Endodermal cell (in vitro differentiated cells): ENCODE measurements around the gene PKD2. TPM values are rescaled to one million over a fixed set of nuclear protein-coding genes. Genes with fewer than 3 reads are reported as not detected.

Source experiments
- DNase-seq: peaks from one replicate; pipeline ENCODE4 v3.0.0-alpha.2; 2017
- H3K27ac ChIP-seq: 2 replicates; pipeline ENCODE4 v1.5.1; 2013; ENCODE audit warnings: mild to moderate bottlenecking, low read depth, low read length, moderate library complexity
- H3K27me3 ChIP-seq: 2 replicates; pipeline ENCODE4 v1.6.1; 2013; ENCODE audit warnings: mild to moderate bottlenecking, low read length, moderate library complexity; ENCODE audit not compliant: insufficient read depth, control insufficient read depth, poor library complexity, severe bottlenecking
- H3K36me3 ChIP-seq: 2 replicates; pipeline ENCODE4 v1.7.0; 2013; ENCODE audit warnings: mild to moderate bottlenecking, low read length, moderate library complexity; ENCODE audit not compliant: control insufficient read depth, insufficient read depth
- H3K4me1 ChIP-seq: one replicate; pipeline ENCODE4 v1.7.0; 2013; ENCODE audit warnings: low read length; ENCODE audit not compliant: control insufficient read depth, insufficient read depth
- H3K4me3 ChIP-seq: 2 replicates; pipeline ENCODE4 v1.5.1; 2013; ENCODE audit warnings: mild to moderate bottlenecking, low read length, moderate library complexity
- H3K9ac ChIP-seq: 2 replicates; pipeline ENCODE4 v1.6.1; 2013; ENCODE audit warnings: mild to moderate bottlenecking, low read length, moderate library complexity; ENCODE audit not compliant: poor library complexity, severe bottlenecking; ENCODE audit errors: extremely low read depth
- H3K9me3 ChIP-seq: 2 replicates; pipeline ENCODE4 v1.6.1; 2013; ENCODE audit warnings: mild to moderate bottlenecking, low read length, moderate library complexity; ENCODE audit not compliant: control insufficient read depth
- H3K27ac Mint-ChIP-seq: 2 replicates; pipeline ENCODE4 v1.8.0; 2020; ENCODE audit warnings: mixed read lengths
- H3K27me3 Mint-ChIP-seq: 2 replicates; pipeline ENCODE4 v1.8.0; 2021; ENCODE audit warnings: mild to moderate bottlenecking, mixed read lengths; ENCODE audit not compliant: insufficient read depth
- H3K36me3 Mint-ChIP-seq: 2 replicates; pipeline ENCODE4 v1.8.0; 2020; ENCODE audit warnings: low read depth, mixed read lengths
- H3K4me1 Mint-ChIP-seq: 2 replicates; pipeline ENCODE4 v1.8.0; 2020; ENCODE audit warnings: mixed read lengths
- H3K4me3 Mint-ChIP-seq: 2 replicates; pipeline ENCODE4 v1.8.0; 2020; ENCODE audit warnings: mild to moderate bottlenecking, moderate library complexity, mixed read lengths
- H3K9me3 Mint-ChIP-seq: 2 replicates; pipeline ENCODE4 v1.8.0; 2020; ENCODE audit warnings: mild to moderate bottlenecking, mixed read lengths
- CTCF ChIP-seq: fragments of 200-600 bp; sonication (generic); conservative IDR thresholded peaks from 2 replicates; pipeline ENCODE4 v1.5.0; 2021; ENCODE audit warnings: antibody characterized with exemption, mild to moderate bottlenecking
- WGBS, 2 experiments: methylation state at CpG; one replicate each; pipeline versions ENCODE4 v1.1.5 to v1.1.7; 2013; ENCODE audit warnings: missing lambda C conversion rate in 2 of 2, mixed read lengths in 1 of 2; ENCODE audit not compliant: insufficient coverage in 1 of 2, insufficient read length in 1 of 2; 5-methylcytosine and 5-hydroxymethylcytosine counted together
- total RNA-seq, 2 donors: library from RNA; stranded (reverse); fragmentation: NEBNext Ultra II Directional in 1 of 2; extraction: Animal tissue kit (Norgen Biotek cat#: 25700) in 1 of 2; gene quantifications; 2 replicates in 1 of 2; 3 replicates in 1 of 2; pipeline ENCODE4 v1.2.1, GENCODE V29; 2021

PKD2 gene
- total RNA-seq, 2 donors from 2014 or later = 31.4 to 34.2 TPM

GRCh38 chr4:88093874-88094273 lies 86.4 kb downstream of the PKD2 start:
- no peak for TF ChIP-seq CTCF
- Histone ChIP-seq H3K27ac (no peak overlapping the region), H3K4me3 (no peak overlapping the region), H3K4me1 (peaks cover 2% of the 10 kb centered on the region), H3K9ac (no peak overlapping the region), H3K27me3 (no peaks in the 10 kb centered on the region), H3K9me3 (no peaks in the 10 kb centered on the region), H3K36me3 (no peaks in the 10 kb centered on the region)
- H3K4me3 Mint-ChIP-seq = no peak overlapping the region
- no peaks in the 10 kb centered on the region for H3K36me3 Mint-ChIP-seq
- DNase-seq = no peak
- H3K4me1 Mint-ChIP-seq = no peaks in the 10 kb centered on the region
- H3K27me3 Mint-ChIP-seq = no peaks in the 10 kb centered on the region
- 91 to 94% methylated on average over 2 to 5 of the region's 5 CpGs for WGBS, 2 experiments
- no peak overlapping the region for H3K27ac Mint-ChIP-seq
- no peaks in the 10 kb centered on the region for H3K9me3 Mint-ChIP-seq

GRCh38 chr4:88097301-88097700 lies 89.9 kb downstream of the PKD2 start:
- Histone ChIP-seq H3K9ac (no peak overlapping the region), H3K4me1 (peaks cover 2% of the 10 kb centered on the region), H3K9me3 (no peaks in the 10 kb centered on the region), H3K27ac (no peak overlapping the region), H3K27me3 (no peaks in the 10 kb centered on the region), H3K36me3 (no peaks in the 10 kb centered on the region), H3K4me3 (no peak overlapping the region)
- H3K9me3 Mint-ChIP-seq = no peaks in the 10 kb centered on the region
- no peak overlapping the region for H3K27ac Mint-ChIP-seq
- WGBS, 2 experiments = 93% methylated on average over 2 of the region's 2 CpGs; no CpG with 5 or more reads in 1 of the 2 experiments
- no peaks in the 10 kb centered on the region for H3K27me3 Mint-ChIP-seq
- H3K4me1 Mint-ChIP-seq = no peaks in the 10 kb centered on the region
- H3K4me3 Mint-ChIP-seq = no peak overlapping the region
- no peaks in the 10 kb centered on the region for H3K36me3 Mint-ChIP-seq
- no peak for DNase-seq
- no peak for TF ChIP-seq CTCF

GRCh38 chr4:88097781-88098180 lies 90.3 kb downstream of the PKD2 start:
- Mint-ChIP-seq H3K36me3 (no peaks in the 10 kb centered on the region), H3K27me3 (no peaks in the 10 kb centered on the region), H3K4me3 (no peak overlapping the region), H3K9me3 (no peaks in the 10 kb centered on the region), H3K27ac (no peak overlapping the region), H3K4me1 (no peaks in the 10 kb centered on the region)
- no peak for TF ChIP-seq CTCF
- 90% methylated on average over 1 of the region's 3 CpGs; no CpG with 5 or more reads in 1 of the 2 experiments for whole genome bisulfite sequencing, 2 experiments
- no peak for DNase-seq
- Histone ChIP-seq H3K4me3 (no peak overlapping the region), H3K4me1 (peaks cover 2% of the 10 kb centered on the region), H3K36me3 (no peaks in the 10 kb centered on the region), H3K9me3 (no peaks in the 10 kb centered on the region), H3K27ac (no peak overlapping the region), H3K9ac (no peak overlapping the region), H3K27me3 (no peaks in the 10 kb centered on the region)
